ENCODE data around the gene PTTG1IP. TPM values are rescaled to one million over a fixed set of nuclear protein-coding genes. Genes with fewer than 3 reads are reported as not detected.
A peak's percentile ranks its signal among the peaks of the same experiment; 100 is the strongest.
"Not testable (repeated sequence)": the region's sequence is repeated elsewhere in the genome, so short reads cannot be mapped to it uniquely, and the experiment has no call there.

The PTTG1IP gene
- total RNA-seq, 1 donor from 2014 or later = 133 TPM

DNA sequence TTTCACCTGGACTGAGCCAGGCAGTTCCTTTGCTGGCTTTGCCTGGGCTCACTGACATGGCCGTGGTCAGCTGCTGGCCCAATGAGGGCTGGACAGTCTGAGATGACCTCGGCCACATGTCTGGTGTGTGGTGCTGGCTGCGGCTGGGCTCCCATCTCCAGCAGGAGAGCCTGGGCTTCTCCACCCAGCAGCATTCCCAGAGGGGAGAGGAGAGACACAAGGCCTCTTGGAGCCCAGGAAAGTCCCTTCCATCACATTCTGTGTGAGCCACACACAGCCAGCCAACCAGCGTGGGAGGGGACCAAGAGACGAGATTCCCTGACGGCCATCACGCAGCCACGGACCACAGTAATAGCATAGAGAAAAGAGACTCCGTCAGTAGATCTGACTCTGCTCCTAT lies 34.5 kb downstream of the PTTG1IP start:
- ATAC-seq (ENCODE audit: poor library complexity) (no peak), DNase-seq (no peak)
- intact Hi-C loops (cut with DNase I) = no loop called here

DNA sequence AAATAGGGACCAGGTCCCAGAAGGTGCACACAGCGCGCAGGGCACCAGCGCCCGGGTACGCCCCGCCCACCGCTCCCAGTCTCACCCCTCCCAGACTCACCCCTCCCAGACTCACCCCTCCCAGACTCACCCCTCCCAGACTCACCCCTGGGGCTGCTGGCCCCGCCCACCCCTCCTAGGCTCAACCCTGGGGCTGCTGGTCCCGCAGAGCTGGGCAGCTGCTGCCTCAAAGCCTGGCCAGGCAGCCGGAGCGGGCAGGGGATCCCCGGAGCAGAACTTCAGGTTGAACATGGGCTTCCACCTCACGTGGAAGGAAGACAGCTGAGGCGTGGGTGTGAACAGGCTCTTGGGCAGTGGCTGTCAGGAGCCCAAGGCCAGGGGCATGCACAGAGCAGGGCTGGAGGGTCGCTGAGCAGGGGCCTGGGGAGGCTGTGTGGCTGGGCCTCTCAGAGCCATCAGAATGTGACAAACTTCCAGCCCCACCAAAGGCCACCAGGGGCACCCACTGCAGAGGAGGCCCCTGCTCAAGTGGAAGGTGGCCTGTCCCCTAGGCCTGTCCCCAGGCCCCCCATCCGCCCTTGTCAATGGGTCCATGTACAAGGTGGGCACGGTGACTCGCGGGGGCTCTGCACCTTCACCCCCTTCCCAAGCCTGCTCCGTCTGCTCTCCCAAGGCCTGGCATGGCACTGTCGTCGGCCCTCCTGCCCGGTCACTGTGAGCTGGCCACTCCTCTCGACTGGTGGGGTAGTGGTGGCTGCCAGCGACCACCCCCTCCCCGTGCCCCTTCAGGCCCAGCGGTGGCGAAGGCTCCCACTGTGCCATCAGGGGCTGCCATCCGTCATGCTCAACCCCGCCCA lies 35.2 kb downstream of the PTTG1IP start:
- intact Hi-C loops (cut with DNase I) = no loop called here
- ATAC-seq (ENCODE audit: poor library complexity) (no peak), DNase-seq (no peak)

DNA sequence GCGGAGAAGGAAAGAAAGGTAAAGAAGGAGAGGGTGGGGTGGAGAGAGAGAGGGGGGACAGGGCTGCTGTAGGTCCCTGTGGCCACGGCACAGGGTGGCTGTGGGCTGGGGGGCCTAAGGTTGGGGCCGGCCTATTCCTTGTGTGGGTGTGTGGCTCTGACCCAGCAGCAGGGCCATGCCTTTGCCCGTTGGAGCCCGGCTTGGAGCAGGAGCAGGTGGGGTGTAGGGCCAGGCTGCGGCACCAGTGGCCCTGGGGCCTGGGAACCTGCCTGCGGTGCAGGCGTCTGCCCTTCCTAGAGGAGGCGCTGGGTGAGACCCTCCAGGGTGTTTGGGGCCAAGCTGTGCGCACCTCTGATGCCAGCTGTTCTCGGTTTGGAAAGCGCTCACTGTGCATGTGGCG lies 36.0 kb downstream of the PTTG1IP start:
- intact Hi-C loops (cut with DNase I) = no loop called here
- DNase-seq (peak; percentile 27), ATAC-seq (ENCODE audit: poor library complexity) (no peak)

- no peak for DNase-seq
- intact Hi-C loops (cut with DNase I) = no loop called here
These were observed 36.6 kb downstream of the PTTG1IP start for GRCh38 chr21:44836666-44837471.

DNA sequence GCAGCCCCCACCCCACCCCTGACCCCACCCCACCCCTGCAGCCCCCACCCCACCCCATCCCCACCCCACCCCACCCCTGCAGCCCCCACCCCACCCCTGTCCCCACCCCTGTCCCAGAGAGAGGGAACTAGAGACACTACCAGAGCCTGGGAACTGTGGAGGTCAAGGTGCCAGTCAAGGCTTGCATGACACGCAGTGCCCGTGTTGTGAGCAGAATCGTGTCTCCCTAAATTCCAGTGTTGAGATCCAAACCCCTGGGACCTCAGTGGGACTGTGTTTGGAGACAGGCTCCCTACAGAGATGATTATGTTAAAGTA lies 37.2 kb downstream of the PTTG1IP start:
- ATAC-seq (ENCODE audit: poor library complexity) (no peak), DNase-seq (no peak)
- intact Hi-C loops (cut with DNase I) = no loop called here

More at GRCh38 chr21:44836666-44837471, 36.6 kb downstream of the PTTG1IP start:
- peak; percentile 70 for ATAC-seq (ENCODE audit: poor library complexity)

GRCh38 chr21:44835647-44835973 lies 37.9 kb downstream of the PTTG1IP start:
- DNase-seq (no peak), ATAC-seq (ENCODE audit: poor library complexity) (no peak)
- intact Hi-C loops (cut with DNase I) = no loop called here

DNA sequence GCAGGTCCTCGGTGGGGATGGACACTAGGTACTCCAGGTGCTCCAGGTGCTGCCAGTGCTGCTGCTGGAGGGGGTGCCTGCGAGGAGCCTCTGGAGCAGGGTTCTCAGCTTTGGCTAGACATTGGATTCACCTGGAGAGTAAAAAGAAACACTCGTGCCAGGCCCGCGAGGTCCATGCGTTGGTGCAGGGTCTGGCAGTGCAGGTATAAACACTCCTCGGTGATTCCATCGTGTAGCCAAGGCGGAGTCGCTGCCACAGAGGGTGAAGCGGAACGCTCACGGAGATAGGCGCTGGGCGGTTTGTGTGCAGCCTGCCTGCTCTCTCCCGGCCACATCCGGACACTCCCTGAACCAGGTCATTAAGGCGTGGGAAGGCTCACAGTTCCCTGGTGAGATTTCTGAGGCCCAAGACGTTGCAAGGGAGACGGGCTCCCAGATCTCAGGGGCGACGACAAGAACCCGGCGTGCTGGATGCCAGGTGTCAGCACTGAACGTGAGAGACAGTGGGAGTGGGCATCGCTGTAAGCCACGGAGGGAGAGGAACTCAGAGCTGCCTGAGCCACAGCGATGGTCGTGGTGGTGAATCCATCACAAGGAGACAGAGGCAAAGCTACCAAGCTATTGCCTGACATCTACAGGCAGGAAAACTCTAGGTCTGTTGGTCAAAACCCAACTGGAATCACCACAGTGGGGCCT lies 38.4 kb downstream of the PTTG1IP start:
- intact Hi-C loops (cut with DNase I) = no loop called here
- no peak for ATAC-seq (ENCODE audit: poor library complexity)

DNA sequence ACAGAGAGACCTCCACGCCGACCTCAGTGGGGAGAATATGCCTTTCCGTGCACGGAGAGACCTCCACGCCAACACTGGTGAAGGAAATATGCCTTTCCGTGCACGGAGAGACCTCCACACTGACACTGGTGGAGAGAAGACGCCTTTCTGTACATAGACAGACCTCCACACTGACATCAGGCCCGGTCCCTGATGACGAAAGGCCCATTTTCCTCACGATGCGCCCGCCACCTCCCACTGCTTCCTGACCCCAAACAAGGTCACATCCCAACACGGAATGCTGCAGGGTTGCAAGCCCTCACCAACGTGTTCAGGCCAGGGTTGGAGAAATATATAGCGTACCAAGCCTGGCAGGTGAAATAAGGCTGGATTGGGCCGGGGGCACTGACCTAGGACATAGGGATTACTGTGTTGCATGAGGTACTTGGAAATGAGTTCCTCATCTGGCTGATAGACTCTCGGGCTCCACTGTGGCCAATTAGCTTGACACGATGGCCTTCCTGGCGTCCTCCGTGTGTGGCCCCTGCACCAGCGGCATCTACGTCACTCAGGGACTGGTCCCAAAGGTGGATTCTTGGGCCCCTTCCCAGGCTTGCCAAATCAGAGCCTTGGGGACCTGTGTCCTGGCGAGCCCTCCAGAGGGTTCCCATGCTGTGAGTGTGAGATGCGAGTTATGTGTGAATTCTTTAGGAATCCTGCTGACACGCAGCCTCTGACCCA lies 39.1 kb downstream of the PTTG1IP start:
- DNase-seq (no peak), ATAC-seq (ENCODE audit: poor library complexity) (no peak)
- intact Hi-C loops (cut with DNase I) = no loop called here

More for the DNA sequence above, 38.4 kb downstream of the PTTG1IP start:
- DNase-seq = no peak

- DNase-seq = no peak
- no peak for ATAC-seq (ENCODE audit: poor library complexity)
- intact Hi-C loops (cut with DNase I) = no loop called here
These were observed 39.8 kb downstream of the PTTG1IP start for GRCh38 chr21:44833663-44834062.

DNA sequence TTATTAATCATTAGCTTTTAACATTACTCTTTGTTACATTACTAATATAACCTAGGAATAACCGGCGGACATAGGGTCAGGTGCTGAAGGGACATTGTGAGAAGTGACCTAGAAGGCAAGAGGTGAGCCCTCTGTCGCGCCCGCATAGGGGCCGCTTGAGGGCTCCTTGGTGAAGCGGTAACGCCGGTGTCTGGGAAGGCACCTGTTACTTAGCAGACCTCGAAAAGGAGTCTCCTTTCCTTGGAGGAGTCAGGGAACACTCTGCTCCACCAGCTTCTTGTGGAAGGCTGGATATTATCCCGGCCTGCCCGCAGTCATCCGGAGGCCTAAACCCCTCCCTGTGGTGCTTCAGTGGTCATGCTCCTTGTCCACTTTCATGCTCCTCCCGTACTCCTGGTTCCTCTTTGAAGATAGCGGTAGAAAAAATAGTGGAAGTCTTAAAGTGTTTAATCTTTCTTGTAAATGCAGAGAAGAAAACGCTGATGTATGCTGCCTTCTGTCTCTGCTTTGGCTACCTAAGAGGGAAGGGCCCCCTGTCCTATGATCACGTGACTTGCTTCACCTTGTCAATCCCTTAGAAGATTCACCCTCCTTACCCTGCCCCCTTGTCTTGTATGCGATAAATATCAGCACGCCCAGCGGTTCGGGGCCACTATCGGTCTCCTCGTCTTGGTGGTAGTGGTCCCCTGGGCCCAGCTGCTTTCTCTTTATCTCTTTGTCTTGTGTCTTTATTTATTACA lies 40.8 kb downstream of the PTTG1IP start:
- ATAC-seq (ENCODE audit: poor library complexity); DNase-seq; intact Hi-C loops (cut with DNase I): not testable (repeated sequence)

DNA sequence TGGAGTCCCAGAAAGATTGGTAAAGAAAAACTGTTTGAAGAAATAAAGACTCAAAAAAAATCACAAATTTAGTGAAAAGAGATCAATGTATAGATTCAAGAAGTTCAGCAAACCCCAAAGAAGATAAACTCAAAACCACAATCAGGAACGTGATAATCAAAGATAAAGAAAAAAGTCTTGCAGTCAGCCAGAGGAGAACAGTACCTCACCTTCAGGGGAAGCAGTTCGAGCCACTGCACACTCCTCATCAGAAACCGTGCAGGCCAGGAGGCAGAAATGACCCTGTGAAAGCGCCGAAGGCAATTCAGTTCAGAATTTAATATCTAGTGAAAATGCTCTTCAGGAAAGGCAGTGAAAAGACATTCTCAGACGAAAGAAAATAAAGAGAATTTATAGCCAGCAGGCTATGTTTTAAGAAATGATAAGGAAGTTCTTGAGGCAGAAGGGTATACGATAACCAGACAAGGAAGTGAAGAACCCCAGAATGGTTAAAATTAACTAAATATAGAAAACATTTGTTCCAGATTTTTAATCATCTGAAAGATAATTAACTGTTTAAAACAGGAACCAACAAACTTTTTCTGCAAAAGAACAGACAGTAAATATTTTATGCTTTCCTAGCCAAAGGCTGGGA lies 42.1 kb downstream of the PTTG1IP start:
- no peak for DNase-seq
- intact Hi-C loops (cut with DNase I) = no loop called here
- no peak for ATAC-seq (ENCODE audit: poor library complexity)

DNA sequence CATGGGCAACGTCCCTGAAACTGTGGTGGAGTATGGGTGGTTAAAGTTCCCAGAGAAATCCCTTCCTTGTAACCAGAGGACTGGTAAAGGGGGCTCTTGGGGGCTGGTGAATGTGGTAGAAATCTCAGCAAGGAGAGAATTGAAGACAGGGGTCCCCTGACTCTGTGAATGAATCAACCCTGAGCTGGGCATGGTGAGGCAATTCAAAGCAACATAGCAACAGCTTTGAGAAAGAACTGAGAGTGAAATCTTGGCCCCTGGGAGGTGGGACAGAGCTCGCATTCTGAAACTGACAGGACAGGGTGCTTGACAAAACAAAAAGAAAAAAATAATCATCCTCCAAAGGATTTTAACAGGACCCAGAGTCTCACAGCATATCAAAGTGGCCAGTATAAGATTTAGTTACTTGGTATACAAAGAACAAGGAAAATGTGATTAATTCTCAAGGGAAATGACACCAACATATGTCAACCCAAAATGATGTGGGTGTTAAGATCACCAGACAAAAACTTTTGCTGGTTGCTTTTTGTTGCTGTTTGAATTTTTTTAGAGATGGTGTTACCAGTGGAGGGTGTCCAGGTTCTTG lies 43.9 kb downstream of the PTTG1IP start:
- intact Hi-C loops (cut with DNase I) = no loop called here
- no peak for DNase-seq
- no peak for ATAC-seq (ENCODE audit: poor library complexity)

- intact Hi-C loops (cut with DNase I) = no loop called here
These were observed 45.0 kb downstream of the PTTG1IP start for GRCh38 chr21:44828362-44829056.

DNA sequence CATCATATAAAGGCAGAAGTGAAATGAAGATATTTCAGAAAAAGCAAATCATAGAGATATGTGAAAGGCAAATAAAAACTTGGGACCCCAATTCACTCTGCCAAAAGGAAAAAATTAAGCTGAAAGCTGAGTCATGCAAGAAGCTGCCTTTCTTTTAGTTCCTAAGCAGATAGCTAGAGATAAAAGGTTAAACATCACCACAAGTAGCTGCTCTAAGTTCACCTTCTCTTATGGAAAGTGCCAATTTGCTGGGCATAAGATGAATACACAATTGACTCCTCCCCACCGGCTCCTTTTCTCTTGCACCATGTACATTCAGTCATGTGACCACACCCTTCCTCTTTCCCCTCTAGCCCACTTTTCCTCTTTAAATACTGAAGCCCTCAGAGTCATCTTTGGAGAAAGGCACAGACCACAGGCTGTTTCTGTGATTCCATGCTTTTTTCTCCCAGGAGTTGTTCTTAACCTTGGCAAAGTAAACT lies 50.3 kb downstream of the PTTG1IP start:
- intact Hi-C loops (cut with DNase I) = no loop called here
- DNase-seq (no peak), ATAC-seq (ENCODE audit: poor library complexity) (no peak)

More at GRCh38 chr21:44828362-44829056, 45.0 kb downstream of the PTTG1IP start:
- ATAC-seq (ENCODE audit: poor library complexity) (no peak), DNase-seq (no peak)

DNA sequence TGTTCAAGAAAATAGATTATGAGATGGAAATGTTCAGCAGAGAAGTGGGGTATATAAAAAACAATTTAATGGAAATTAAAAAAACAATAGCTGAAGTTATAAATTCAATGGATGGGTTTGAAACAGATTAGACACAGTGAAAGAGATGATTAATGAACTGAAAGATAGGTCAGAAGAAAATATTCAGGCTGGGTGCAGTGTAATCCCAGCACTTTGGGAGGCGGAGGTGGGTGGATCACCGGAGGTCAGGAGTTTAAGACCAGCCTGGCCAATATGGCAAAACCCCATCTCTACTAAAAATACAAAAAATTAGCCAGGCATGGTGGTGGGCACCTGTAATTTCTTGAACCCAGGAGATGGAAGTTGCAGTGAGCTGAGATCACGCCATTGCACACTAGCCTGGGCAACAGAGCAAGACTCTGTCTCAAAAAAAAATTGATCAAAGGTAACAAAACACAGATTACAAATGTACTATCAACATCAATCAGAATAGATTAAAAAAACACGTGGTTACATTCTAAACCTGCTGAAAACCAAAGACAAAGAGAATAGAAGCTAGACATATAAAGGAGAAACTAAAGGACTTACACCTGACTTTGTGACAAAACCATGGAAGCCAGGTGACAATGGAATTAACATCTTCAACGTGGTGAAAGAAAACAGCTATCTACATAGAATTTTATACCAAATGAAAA lies 50.9 kb downstream of the PTTG1IP start:
- intact Hi-C loops (cut with DNase I) = no loop called here
- no peak for ATAC-seq (ENCODE audit: poor library complexity)
- DNase-seq = no peak

GRCh38 chr21:44820851-44821250 lies 52.6 kb downstream of the PTTG1IP start:
- intact Hi-C loops (cut with DNase I) = no loop called here
- no peak for ATAC-seq (ENCODE audit: poor library complexity)
- no peak for DNase-seq

Measured in Right ventricle myocardium superior (tissue), 1 donor.